HG03280 (cell line): ENCODE measurements around the gene GBP1.
"Not testable (repeated sequence)": the region's sequence is repeated elsewhere in the genome, so short reads cannot be mapped to it uniquely, and the experiment has no call there.

Source experiments
- ATAC-seq: cut with Tn5 transposase; IDR thresholded peaks from one replicate; pipeline ENCODE4 v1.9.1; 2021; ENCODE audit warnings: mild to moderate bottlenecking, moderate library complexity; ENCODE audit not compliant: unreplicated experiment

GBP1 gene

GRCh38 chr1:89060091-89060490 lies 4.9 kb downstream of the GBP1 start:
- ATAC-seq, result no peak

GRCh38 chr1:89051955-89052312 lies 13.1 kb downstream of the GBP1 start:
- no peak for ATAC-seq

DNA sequence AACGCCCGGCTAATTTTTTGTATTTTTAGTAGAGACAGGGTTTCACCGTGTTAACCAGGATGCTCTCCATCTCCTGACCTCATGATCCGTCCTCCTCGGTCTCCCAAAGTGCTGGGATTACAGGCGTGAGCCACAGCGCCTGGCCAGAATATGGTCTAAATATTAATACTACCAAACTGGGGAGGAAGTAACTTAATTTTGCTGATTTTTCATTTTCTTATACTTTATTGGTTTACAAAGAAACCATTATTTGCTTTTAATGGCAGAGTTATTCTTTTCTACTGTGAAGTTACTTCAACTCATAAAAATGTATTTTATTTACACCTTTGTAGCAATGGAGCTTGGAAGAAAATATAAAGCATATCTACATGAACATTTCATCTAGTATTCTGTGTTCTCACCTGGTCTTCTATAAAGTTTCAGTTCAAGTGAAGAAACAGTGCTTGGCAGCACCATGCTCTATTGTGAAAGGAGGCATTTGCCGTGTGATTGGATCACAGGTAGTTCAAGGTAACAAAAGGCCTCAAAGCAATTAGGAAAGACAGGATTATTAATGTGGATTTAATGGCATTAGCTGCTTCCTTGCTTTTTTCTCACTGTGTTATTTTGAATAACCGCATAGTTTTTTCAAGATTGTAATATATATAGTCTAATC lies 13.6 kb downstream of the GBP1 start:
- ATAC-seq, result no peak

DNA sequence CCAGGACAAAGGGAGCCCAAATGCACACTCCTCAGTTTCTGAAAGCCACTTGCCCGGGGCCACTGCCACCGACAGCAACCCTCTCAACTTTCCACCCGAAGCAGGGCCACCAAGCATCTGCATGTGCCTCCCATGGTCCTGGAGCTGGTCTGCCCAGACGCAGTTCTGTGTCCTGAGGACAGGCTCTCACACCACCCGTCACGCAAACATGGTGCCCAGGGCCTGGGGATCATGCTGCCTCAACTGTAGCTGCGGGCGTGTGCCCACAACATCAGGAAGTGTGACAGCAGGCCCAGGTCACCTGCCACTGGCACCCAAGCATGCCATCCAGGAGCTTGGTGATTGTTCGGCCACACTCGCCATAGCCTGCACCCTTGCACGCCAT lies 14.4 kb downstream of the GBP1 start:
- no peak for ATAC-seq

DNA sequence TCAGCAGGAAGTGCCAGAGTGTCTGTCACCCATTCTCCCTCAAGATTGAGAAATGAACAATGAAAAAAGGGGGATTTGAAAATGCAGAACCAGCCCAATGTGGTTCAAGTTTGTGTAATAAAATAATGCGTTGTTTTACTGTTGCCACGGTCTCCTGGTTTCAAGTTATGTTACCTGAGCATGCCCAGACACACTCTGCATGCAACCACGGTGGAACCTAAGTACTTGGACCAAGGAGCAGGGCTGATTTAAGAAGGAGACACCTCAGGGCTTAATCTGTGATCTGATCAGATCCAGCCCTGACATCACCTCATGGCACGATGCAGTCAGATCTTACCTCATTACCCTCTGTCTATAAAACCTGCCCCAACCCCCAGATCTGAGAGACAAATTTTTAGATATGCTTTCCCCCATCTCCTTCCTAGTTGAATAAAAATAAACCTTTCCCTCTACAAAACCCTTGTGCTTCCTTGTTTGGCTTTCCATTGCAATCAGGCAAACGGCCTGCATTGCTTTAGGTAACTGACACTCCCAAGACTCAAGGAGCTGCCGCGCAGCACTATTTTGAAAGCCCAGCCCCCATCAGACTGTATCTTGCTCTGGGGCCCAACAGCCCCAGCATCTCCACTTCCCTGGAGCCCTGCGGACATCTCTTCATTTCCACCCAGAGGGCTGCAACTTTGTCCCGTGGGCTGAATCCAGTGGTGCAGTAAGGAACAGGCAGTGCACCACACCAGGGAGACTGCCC lies 14.9 kb downstream of the GBP1 start:
- ATAC-seq, result not testable (repeated sequence)

GRCh38 chr1:89049187-89049586 lies 15.8 kb downstream of the GBP1 start:
- not testable (repeated sequence) for ATAC-seq

GRCh38 chr1:89047734-89048133 lies 17.3 kb downstream of the GBP1 start:
- no peak for ATAC-seq

- not testable (repeated sequence) for ATAC-seq
These were observed 18.5 kb downstream of the GBP1 start for GRCh38 chr1:89046318-89047183.

DNA sequence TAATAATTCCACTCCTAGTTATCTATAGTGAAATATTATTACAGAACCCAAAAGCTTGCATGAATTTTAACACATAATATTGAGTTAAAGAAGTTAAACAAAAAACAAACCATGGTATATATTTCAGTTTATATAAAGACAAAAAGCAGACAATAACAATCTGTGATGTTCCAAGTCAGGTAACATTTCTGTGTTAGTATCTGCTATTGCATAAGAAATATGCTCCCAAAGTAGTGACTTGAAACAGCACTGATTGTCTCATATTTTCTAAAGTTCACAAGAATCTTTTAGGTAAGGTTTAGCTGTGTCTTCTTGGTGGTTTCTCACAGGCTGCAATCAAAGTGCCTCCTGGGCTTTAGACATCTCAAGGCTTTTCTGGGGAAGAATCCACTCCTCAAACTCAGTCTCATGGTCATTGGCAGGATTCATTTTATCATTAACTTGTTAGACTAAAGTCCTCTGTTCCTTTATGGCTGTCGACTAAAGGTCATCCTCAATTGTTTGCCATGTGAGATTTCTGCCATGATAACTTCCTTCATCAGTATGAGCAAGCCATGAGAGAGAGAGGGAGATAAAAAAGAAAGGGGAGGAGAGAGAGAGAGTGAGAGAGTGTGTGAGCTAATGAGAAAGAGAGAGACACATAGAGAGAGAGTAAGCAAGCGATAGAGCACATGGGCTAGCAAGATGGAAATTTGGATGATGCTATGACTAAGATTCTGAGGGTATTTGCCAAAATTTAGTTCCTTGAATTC lies 19.9 kb downstream of the GBP1 start:
- ATAC-seq, result no peak

GRCh38 chr1:89043940-89044339 lies 21.1 kb downstream of the GBP1 start:
- ATAC-seq, result no peak

- ATAC-seq, result no peak
These were observed 22.5 kb downstream of the GBP1 start for GRCh38 chr1:89042491-89042890.

GRCh38 chr1:89041721-89042120 lies 23.3 kb downstream of the GBP1 start:
- ATAC-seq, result no peak

DNA sequence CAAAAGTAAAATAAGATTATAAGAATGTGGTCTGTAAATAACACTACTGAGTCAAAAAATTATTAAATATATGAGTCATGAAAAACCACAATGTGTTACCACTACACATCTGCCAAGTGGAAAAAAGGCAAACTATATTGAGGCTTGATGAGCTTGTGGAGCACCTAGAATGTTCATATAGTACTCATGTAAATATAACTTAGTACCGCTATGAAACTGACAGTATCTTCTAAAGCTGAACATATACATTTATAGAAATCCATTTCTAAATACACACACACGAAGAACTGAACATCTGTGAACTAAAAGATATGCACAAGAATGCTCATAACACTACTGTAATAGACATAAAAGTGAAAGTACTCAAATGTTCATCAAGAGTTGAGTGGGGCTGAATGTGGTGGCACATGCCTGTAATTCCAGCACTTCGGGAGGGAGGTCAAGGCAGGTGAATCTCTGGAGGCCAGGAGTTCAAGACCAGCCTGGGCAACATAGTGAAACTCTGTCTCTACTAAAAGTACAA lies 23.8 kb downstream of the GBP1 start:
- peak; percentile 97 for ATAC-seq

GRCh38 chr1:89040315-89040626 lies 24.7 kb downstream of the GBP1 start:
- ATAC-seq, result no peak

DNA sequence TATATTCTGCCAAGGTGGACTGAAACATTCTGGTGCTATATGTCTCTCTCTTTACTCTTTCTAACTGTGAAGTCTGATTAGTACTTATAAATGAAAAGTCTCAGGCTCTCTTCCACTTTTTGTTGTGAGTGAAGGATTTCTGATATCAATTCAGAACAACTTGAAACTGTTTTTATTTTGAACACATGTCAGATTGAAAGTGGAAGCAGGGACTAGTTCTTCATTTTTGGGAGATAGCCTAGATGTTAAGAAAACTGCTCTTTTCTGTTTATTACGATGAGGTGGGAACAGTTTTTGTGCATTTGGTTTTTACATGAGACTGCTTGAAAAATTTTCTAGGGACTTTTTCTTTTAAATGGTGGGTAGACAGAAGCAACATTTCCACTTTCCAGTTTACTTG lies 27.8 kb downstream of the GBP1 start:
- ATAC-seq, result no peak

DNA sequence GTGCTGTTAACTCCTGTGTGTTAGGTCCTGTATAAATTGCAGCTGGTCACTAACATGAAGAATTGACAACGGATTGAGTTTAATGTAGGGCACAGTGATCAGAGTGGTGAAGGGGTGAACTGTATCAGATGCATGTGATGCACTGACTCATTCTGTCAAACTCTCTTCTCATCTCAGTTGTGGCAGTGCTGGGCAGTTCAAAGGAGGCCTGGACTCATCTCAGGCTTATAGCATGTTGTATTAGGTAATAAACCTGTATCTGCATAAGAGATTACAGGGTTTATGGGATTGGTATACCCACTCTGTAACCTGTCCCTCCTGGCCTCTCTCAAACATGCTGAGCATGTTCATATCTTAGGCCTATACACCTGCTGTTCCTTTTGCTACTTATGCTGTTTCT lies 29.9 kb downstream of the GBP1 start:
- no peak for ATAC-seq

DNA sequence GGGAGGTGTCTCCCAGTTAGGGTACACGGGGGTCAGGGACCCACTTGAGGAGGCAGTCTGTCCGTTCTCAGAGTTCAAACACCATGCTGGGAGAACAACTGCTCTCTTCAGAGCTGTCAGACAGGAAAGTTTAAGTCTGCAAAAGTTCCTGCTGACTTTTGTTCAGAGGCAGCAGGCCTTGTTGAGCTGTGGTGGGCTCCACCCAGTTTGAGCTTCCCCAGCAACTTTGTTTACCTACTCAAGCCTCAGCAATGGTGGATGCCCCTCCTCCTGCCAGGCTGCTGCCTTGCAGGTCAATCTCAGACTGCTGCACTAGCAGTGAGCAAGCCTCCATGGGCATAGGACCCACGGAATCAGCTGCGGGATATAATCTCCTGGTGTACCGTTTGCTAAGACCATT lies 31.0 kb downstream of the GBP1 start:
- not testable (repeated sequence) for ATAC-seq

DNA sequence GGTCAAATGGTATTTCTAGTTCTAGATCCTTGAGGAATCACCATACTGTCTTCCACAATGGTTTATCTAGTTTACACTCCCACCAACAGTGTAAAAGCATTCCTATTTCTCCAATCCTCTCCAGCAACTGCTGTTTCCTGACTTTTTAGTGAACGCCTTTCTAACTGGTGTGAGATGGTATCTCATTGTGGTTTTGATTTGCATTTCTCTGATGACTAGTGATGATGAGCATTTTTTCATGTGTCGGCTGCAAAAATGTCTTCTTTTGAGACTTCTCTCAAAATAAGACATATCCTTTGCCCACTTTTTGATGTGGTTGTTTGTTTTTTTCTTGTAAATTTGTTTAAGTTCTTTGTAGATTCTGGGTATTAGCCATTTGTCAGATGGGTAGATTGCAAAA lies 36.0 kb downstream of the GBP1 start:
- not testable (repeated sequence) for ATAC-seq

- no peak for ATAC-seq
These were observed 39.1 kb downstream of the GBP1 start for GRCh38 chr1:89025928-89026327.

DNA sequence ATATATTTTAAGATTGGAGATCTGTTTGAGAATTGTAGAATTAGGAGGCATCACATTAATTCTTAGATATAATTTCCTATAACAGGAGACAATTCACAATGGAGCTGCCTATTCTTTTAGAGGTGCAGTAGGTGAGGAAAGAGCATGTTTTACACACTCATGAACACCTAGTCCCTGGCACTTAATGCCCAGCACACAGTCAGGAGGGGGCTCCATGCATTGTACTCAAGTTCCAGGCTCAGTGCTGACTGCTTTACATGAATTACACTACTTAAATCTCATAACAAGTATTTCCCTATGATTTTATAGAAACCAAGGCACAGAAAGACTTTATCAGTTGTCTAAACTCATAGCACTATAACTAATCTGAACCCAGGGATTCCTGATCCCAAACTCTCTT lies 42.0 kb downstream of the GBP1 start:
- ATAC-seq, result no peak
